NCI-H1417 (cell line): ENCODE results near the gene NUMA1.
A peak's percentile ranks its signal among the peaks of the same experiment; 100 is the strongest.

Experiments used
- DNase-seq, 3 experiments: peaks; one replicate each; lab custom pipeline; 2025; lab: John Stamatoyannopoulos, UW

The NUMA1 gene

DNA sequence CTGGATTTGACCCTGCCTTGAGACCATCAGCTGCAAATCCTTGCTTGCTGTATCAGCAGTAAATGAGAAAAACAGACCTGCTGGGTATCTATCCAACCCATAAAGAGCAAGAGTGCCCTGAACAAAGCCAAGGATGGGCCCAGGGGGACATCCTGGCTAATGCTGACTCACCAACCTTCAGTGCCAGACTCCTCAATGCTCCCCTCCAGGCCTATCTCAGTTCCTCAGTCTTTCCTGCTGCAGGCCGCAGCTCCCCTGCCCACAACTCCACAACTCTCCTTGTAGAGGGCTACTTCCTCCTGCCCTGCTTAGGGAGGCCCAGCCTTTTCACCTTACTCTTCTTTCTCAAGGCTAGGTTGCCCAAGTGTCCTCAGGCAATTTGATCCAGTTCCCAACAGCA is 20.1 kb upstream of the NUMA1 start:
- DNase-seq, result no peak

DNA sequence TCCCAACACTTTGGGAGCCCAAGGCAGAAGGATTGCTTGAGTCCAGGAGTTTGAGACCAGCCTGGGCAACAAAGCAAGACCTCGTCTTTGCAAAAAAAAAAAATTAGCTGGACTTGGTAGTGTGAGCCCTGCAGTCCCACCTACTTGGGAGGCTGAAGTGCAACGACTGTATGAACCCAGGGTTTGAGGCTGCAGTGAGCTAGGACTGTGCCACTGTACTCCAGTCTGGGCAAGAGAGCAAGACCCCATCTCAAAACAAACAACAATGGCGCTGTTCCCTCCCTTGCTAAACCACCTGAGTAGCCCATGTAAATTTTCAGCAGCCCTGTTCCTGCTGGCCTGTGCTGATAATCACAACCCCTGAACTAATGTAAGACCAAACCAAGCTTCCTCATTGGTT is 19.7 kb upstream of the NUMA1 start:
- DNase-seq, result no peak

DNA sequence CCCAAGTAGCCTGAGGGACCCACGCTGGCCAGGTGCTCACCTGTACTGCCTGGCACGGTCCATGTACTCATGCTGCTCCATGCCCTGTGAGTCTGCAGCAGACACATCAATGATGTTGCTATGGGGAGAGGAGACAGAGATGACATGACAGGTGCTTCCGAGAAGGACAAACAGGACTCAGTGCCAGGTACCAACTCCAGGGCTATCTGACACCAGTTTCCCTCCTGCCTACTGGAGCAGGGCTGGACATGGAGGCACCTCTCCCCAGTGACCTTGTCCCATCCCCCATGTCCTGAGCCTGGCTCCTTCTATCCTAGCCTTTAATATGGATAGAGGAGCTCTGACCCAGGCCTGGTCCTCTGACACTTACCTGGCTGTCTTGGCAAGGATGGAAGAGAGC is 18.4 kb upstream of the NUMA1 start:
- DNase-seq, result no peak

DNA sequence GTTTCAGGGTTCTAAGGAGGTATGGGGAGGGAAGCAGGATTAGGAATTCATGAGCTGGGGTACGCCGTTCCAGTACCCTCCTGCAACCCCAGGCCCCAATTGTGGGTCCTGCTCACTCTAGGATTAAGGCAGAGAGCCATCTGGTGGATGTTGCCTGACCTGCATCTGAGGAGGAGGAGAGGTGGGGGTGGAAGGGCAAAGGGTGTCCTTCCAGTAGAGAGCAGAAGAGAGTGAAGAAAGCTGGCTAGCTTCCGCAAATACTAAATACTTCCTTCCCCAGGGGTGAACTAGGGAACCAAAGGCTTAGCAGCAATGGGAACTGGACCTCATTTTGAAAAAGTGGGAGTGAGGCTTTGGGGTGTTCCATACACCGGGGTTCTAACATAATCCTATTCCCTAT is 10.9 kb upstream of the NUMA1 start:
- DNase-seq, result peak; percentile 16 to 80 (median 59)

DNA sequence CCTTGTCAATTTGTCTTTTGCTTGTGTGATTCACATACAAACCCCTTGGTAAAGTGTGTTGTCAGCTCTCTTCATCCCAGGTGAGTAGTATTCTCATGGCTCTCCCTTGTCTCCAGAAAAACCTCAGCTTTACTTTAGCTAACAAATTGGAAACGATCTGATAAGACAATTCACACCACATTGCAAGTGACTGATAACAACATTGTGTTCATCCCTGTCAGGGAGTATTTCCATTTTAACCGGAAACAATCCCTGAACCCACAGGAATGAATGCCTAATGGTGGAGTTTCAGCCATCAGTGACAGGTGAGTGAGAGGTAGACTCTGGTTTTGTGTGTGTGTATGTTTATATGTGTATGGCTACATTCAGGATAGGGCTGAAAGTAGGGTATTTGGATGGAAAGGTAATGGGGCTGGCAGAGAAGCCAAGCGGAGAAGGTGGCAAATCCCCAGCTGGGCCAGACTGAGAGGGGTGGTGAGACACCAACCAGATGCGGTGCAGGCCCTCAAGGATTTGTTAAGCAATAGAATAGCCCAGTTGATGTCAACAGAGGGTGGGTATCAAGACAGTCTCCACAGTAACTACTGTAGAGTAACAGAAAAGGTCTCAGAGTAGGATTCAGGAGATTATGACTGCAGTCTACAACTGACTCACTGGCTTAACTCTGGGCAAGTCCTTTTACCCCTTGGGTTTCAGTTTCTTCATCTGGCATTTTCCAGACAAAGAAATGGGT is 7.9 kb upstream of the NUMA1 start:
- DNase-seq, result no peak

DNA sequence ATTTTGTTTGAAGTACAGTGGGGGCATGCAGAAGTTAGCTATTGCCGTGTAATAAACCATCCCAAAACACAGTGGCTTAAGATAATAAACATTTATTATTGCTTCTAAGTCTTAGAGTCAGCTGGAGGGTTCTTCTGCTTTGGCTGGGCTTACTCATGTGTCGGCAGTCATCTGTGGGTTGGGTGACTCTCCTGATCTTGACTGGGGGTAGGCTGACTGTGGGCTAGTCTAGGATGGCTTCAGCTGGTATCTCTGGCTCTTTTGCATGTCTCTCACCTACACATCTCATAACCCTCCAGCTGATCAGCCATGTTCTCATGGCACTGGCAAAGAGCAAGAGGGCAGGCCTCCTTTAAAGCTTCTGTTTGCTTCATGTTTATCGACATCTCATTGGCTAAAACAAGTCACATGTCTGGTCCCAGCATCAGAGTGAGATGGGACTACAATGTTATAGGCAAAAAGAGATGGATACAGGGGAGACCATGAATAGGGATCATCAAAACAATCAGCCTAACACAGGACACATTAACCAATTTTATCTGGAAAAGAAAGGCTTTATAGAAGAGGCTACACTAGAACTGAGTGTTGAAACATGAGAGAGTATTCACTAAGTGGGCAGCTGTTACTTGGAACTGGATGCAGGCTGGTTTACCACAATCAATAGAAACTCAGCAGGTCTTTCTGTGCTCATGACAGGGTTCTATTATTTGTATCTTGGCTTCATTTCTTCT is 5.4 kb upstream of the NUMA1 start:
- peak in 1 of 3 experiments; percentile 56 for DNase-seq

DNA sequence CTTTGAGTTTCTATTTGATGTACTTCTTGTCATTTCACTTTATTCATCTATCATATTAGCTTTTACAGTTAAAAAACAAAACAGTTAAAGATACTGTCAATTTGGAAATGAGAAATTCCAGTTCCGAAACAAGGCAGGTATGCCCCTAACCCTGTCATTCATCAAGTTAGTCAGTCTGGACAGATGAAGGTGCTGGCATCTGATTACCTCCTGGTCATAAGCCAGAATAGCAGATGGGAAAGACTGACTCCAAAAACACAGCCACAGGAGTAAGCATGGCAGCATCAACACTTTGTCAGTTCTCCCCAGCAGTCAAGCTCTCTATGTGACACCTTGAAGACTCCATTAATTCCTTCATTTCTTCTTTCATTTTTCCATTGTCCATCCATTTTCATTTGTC is 4.6 kb upstream of the NUMA1 start:
- DNase-seq, result no peak

DNA sequence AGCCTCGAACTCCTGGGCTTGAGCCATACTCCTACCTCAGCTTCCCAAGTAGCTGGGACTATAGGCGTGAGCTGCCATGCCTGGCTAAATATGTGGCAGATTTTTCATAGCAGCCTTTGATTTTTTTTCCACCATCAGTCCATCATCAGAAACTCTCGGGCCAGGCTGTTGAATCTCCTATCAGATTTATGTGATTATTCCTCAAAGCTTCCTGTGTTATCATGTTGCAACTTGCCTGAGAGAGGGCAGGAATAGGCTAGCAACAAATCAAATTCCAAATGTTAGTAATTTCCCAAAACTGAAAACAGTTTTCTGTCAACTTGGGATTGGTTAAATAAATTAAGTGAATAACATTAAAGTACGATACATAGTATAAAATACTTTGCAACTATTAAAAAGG is 3.7 kb upstream of the NUMA1 start:
- DNase-seq, result no peak

DNA sequence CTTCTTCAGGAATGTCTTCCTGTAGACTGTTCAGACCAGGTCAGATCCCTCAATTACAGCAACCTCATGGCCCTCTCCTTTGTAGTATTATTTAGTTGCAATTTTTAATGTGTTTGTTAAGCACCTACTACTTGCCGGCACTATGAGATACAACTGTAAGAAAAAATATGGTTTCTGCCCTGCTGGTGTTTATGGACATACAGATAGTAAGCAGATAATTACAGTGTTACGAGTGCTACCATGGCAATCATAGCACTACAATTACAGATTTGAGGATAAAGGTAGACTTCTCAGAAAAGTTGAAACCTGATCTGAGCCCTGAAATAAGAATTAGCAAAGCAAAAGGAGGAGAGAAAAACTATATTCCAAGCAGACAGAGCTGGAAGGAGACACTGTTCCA is 3.1 kb upstream of the NUMA1 start:
- DNase-seq, result peak in 1 of 3 experiments; percentile 43

DNA sequence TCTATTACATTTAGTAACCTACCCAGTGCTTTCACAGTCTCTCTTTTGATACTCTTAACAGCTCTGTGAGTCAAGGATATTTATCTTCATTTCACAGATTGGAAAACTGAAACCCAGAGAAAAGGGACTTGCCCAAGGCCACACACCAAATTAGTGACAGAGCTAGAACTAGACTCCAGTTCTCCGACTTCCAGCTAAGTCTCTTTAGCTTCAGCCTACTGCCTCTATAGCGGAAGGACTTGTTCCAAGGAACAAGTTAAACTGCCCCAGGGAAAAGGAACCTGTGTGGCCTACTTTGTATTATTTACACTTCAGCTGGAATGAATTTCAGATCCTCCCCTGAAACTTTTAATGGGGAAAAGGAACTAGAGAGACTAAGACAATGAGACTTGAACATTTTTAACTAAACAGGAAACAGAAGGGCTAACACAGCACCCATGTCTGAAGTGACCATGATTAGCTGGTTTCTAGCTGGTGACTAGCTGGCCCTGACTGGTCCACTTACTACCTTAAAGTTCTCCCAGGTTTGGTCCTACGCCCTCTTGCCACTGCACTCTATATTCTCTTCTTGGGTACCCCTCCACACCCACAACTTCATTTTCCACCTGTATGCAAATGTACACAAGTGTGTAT is 1.6 kb upstream of the NUMA1 start:
- peak in 2 of 3 experiments; percentile 30 to 43 for DNase-seq

DNA sequence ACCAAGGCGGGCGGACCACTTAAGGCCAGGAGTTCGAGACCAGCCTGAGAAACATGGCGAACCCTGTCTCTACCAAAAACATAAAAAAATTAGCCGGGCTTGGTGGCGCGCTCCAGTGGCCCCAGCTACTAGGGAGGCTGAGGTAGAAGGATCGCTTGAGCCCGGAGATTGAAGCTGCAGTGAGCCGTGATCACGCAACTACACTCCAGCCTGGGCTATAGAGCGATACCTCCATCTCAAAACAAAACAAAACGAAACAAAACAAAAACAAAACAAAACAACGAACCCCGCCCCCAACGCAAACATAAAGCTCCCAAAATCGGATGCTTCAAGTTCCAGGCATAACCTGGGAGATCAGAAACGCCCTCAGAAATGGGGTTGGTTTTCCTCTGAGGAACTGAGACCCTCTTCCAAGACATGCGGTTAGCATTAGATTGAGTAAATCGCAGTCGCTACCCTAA is 872 bp upstream of the NUMA1 start:
- DNase-seq, result no peak

DNA sequence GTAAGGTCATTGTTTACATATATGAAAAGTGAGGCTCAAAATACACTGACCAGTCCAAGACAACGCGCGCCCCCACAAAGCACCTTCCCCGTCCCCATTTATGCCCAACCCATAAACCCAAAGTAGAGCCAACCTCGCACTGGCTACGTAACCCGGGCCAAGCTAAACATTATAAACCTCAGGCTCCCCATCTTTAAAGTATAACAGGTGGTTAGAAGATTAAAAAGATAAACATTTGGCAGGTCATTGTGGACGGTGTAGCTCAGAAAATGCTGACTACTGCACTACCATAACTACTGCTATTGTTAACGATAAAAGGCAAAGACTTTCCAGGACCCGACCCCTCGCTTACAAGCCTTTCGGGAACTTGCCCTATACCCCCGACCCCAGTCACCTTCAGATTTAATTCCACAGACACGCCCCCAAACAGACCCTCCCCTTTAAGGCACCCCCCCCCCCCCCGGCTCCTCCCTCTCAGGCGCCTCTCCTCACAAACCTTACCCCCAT is 470 bp downstream of the NUMA1 start:
- peak in 1 of 3 experiments; percentile 74 for DNase-seq

DNA sequence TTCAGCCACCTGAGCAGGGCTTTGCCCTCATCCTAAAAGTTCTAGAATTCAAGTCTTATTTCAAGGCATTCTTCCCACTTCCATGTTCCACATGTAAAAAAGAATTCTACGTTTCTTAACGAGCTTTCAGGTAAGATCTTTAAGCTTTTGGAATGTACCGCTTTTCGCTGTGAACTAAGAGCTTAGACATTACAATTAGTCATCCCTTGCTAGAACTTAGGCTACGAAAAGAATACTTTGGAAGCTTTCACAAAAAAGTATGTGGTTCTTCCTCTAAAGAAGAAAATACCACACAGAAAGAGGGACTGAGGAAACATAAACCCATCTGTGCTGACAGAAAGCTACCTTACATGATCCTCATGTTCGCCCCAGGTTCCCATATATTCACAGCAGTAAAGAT is 1.9 kb downstream of the NUMA1 start:
- DNase-seq, result no peak

DNA sequence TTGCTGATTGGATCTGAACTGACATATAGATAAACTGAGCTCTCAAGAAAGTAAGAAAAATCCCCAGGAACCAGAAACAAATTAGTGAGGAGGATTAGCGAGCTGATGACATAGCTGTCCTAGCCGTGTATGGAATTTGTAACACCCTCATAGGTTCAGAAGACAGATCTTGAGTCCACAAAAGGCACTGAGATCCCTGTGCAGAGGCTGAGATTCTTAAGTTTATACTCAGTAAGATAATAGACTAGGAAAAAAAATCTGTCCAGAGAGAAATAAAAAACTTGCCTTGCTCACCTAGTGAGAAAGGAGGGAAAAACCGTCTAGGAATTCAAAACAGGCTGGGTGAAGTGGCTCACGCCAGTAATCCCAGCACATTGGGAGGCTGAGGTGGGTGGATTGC is 4.6 kb downstream of the NUMA1 start:
- DNase-seq, result no peak

DNA sequence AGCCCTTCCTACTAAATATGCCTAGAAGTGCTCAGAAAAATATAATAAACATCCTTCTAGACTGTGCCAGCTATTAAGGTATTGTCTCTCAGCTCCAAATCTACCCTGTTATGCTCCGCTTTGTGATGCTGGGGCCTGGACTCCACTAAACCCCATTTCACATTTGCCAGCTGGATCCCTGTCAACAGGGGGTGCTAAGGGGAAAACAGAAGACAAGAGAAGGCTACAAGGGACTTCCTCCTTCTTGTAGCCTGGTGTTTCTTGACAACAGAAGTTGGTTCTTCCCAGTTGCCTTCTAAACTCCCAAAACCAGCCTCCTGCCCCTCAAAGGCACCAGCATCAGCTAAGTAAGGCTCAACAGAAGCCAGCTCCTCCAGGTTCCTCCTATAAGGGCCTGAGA is 5.2 kb downstream of the NUMA1 start:
- no peak for DNase-seq

DNA sequence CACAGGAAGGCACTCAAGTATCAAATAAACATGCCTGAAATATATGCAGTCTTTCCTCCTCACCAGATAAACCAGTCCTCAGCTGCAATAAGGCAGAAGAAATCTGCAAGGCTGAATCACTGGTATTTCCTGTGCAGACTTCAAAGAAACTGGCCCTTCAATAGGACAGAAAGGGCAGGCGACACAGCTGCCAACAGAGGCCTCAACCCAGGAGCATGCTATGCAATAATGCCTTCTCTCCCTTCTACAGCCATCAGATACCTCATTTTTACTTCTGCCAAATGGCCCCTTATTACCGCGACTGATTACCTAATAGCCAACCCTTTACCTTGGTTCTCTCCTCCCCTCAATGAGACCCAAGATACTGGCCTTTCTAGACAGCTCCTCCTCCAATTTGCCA is 8.0 kb downstream of the NUMA1 start:
- no peak for DNase-seq

DNA sequence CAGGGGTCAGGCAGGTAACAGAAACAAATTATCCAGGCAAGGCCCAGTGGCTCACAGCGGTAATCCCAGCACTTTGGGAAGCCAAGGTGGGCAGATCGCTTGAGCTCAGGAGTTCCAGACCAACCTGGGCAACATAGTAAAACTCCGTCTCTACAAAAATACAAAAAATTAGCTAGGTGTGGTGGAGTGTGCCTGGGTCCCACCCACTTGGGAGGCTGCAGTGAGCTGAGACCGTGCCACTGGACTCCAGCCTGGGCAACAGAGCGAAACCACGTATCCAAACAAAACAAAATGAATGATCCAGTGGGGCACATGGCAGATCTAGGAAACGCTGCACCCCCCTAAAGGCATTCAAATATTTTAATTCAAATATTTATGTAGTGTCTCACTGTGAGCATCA is 9.9 kb downstream of the NUMA1 start:
- DNase-seq, result no peak

DNA sequence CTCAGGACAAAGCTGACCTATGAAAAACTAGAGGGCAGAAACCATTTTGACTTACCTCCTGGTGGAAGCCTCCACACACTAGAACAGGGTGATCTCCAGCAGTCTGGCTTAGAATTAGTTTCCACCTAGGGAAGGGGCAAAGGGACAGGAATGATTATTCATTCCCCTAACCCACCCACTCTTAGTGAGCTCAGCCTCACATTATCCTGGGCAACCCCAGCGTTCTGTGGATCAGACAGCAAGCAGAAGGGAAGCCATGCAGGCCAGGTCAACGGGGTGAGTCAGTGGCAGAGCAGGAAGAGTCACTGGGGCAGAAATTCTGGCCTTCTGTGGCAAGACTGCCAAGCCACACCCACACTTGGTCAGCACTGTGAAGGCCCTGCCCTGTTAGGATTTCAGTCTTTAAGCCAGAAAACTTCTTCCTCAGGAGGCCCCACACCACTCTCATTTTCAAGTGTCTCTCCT is 10.5 kb downstream of the NUMA1 start:
- DNase-seq, result no peak

DNA sequence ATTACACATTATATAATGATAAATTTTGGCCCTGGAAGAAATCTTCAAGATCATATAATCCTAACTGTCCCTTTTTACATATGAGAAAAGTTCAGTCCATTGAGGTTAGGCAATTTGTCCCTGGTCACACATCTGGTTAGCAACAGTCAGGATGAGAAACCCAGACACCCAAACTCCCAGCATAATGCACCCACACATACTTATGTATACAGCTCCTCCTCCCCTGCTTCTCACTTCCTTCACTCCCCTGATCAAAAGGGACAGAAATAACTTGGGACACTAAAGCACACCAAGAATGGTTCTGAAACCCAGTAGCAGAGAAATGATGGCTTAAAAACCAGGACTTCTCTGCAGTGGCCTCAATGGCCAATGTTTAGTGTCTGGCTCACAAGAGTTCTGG is 11.1 kb downstream of the NUMA1 start:
- DNase-seq, result no peak

DNA sequence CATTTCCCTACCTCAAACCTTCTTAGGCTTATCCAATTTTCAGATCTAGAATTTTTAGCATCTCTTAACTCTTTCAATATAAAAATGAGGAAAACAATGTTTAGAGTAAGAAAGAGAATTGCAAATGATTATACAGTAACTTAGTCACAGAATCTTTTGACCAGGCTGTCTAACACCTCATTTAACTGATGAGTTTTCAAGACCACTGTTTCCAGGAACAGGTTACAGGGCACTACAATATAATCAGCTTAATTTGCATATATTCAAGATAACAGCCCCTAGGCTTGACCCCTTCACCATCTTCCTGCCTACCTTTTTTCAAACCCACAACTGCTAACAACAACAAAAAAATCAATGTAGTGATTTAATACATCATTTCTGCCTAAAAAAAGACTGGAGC is 12.7 kb downstream of the NUMA1 start:
- no peak for DNase-seq

DNA sequence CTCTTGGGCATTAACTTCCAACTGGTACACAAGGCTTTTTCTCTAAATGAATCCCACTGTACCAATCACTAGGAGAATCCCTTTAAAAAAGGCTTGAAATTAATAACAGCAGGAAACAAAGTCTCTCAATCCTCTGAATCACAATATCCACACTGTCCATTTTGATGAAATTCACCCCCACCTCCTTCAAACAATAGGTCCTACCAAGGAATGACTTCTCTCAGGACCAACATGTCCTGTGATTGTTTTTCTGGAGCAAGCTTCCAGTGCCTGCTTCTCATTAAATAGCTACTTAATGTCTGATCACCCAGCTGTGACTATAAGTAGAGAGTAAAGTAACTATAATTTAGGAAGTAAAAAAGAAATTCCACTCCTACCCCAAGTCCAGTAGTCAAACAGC is 13.1 kb downstream of the NUMA1 start:
- no peak for DNase-seq

DNA sequence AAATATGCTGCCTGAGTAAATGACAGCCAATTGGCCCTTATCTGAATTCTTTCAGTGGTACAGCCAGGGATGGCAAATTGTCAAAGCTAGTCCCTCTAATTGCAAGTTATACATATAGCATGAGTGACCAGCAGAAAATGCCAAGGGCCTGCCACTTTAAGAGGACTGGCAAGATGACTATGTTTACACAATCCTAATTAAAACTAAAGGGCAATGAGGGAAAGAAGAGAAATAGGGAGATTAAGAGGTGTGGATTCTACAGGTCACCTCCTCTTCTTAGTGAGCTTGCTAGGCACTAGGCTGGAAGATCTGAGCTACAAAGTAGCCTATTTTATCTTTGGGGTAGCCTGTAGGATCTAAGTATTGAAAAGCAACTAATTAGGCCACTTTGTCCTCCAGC is 13.5 kb downstream of the NUMA1 start:
- DNase-seq, result peak in 1 of 3 experiments; percentile 49
